UCSD-AML1 (cell line): Measurements from ENCODE around the gene PCDHGC5.

Experiments used
- DNase-seq: peaks from one replicate; lab custom pipeline; 2025; ENCODE audit not compliant: unreplicated experiment; lab: John Stamatoyannopoulos, UW

Gene PCDHGC5

DNA sequence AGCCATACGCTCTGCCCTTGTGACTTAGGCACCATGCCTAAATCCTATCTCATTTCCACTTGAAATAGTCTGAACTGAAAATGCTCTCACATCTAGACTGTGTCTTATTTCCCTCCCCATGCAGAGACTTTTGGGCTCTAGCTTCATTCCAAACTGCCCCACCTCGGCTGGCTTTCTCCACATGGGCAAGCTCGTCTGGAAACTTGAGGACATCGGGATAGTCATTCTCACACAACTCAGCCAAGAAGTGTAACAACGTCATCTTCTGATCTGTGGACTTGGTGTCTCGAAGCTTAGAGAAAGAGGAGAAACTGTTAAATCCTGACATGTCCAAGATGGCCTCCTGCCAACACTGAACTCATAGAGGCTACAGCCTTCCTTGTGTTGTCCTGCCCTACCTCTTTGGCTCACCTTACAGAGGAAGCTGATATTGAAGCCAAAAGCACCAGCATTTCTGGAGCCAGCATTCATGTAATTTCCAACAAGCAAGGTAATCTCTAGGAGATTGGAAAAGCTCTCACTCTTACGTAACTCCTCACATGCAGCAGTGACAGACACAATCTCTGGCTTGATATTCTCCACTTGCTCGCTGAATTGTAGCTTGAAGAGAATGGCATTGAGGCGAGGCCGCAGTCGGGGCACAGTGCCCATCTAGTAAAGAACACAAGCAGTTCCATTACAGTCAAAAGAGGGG is 39.6 kb downstream of the PCDHGC5 start:
- DNase-seq = no peak

- no peak for DNase-seq
Observed at GRCh38 chr5:141529002-141529401, 40.1 kb downstream of the PCDHGC5 start.

DNA sequence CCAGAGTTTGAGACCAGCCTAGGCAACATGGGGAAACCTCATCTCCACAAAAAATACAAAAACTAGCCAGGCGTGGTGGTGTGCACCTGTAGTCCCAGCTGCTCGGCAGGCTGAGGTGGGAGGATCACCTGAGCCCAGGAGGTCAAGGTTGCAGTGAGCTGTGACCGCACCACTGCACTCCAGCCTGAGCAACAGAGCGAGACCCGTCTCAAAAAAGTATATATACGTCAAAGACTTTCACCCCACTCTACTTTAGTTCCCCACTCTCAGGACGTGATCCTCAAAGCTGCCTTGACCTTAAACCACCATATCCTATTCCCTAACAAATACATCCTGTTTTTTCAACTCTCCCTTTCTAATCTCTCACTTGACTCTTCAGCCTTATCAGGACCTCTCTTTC is 41.0 kb downstream of the PCDHGC5 start:
- DNase-seq = no peak

DNA sequence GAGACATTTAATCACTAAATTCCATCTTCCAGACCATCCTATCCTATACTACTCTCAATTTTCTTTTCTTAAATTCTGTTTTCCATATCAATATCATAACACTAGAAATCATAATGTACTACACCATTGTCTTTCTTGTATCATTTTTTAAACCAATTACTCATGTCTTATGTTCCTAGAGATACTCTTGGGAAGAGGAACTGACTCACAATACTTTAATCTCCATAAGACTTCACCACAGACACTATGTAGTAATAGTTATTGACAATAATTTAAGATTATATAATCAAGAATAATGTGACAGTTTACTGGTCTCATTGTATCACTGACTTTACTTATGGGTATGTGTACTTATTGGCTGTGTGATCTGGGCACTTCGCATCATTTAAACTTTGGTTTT is 43.8 kb downstream of the PCDHGC5 start:
- no peak for DNase-seq

GRCh38 chr5:141533897-141534296 is 45.0 kb downstream of the PCDHGC5 start:
- DNase-seq = no peak

- DNase-seq = no peak
Observed at GRCh38 chr5:141534492-141535213, 45.8 kb downstream of the PCDHGC5 start.
